Raji (cell line): ENCODE results near the gene CNKSR3.

Experiments
- POLR2A ChIP-seq: IDR thresholded peaks from 2 replicates; pipeline ENCODE4 v1.6.1; 2011; ENCODE audit warnings: low read depth, low read length, control low read depth; ENCODE audit not compliant: insufficient read depth

CNKSR3 gene

DNA sequence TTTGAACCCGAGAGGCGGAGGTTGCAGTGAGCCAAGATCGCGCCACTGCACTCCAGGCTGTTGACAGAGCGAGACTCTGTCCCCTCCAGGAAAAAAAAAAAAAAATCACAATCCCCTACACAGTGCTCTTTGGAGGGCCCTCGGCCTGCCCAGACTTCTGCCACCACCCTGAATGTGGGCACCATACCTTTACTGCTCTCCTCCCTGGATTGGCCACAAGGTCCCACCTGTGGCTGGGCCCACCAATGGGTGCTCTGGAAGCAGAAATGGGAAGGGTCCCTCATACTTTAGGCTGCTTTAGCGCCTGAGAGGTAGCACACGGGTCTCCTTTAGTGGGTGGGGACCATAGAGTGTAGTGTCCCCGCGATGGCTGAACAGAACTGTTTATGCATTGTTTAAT is 103.6 kb downstream of the CNKSR3 start:
- no peak for TF ChIP-seq POLR2A

DNA sequence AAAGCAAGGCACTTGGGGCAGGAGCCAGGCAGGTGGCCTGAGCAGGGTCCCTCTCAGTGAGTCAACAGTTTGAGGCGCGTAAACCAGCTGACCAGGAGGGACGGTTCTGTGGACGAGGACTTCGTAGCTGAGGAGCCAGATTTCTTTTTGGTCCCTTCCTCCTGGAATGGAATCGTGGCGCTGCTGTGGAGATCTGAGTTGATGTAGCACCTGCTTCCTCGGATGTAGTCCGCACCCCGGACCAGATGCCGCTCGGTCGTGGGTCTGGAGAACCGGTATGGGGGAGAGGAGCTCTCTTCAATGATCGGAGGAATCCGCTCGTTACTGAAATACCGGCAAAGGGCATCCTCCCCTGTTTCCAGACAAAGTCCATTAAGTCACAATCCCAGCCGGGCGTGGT is 104.2 kb downstream of the CNKSR3 start:
- no peak for TF ChIP-seq POLR2A

DNA sequence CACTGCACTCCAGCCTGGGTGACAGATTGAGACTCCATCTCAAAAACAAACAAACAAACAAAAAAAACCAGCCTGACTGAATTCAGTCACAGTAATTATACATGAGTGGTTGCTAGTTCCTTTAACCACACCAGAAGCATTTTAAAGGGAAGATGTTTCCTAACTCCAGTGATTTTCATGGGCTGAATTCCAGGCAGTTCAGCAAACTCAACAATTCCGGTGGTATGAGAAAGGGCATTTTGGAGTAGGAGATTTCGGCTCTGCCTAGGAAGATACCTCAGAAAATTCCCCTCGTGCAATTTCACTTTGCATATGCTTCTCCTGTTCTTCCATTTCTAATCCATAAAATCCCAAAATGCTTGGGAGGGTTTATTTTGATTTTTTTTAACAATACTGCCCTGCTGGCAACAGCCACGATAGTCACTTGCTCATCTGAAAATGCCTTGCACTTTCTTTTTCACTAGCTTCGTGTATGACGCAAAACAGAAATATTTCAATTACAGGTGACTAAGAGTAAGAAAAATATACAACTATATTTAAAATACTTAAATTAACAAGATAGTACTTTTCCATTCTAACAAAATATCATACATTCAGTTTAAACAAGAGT is 105.6 kb downstream of the CNKSR3 start:
- no peak for TF ChIP-seq POLR2A

DNA sequence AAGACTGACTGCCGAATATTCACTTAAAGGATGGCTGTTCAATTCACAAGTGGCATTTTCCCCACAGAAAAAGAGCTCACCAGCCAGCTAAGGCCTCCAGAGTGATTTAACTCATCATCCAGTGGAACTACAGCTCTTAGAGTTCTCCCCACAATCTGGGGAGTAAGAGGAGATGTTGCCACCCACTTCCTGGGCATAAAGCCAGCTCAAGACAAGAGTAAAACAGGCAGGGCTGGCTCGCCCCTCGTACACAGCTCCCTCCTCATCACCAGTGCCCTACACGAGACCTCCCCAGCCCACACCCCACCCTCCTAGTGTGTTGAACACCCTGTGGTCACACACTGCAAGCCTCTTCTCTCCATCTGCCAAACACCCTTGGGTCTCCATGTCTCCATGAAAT is 106.7 kb downstream of the CNKSR3 start:
- TF ChIP-seq POLR2A = no peak

DNA sequence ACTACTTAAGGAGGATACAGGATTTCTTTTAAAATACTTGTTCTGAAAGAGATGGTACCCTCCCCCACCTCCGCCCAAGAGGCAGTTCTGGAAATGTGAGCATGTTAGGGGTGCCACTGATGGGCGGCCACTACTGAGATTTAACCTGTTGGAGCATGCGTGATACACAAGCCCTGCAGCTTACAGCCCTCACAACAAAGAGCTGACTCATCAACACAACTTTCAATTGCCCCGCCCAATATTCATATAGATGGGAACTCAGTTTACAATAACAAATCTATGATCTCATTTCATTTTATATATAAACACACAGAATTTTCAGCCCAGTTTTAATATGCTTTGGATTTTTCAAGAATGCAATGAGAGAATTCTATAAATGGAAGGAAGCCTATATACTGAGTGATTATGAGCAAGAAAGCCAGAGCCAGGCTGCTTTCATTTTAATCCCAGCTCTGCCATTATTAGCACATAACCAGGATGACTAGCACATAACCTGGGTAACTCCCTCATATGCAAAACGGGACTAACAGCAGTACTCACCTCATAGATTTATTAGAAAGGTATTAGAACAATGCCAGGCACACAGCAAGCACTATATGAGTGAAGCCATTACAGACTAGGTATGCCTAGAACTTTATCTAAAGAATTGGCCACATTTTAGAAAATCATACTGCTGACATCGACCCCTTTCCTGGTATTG is 108.3 kb downstream of the CNKSR3 start:
- TF ChIP-seq POLR2A = no peak

DNA sequence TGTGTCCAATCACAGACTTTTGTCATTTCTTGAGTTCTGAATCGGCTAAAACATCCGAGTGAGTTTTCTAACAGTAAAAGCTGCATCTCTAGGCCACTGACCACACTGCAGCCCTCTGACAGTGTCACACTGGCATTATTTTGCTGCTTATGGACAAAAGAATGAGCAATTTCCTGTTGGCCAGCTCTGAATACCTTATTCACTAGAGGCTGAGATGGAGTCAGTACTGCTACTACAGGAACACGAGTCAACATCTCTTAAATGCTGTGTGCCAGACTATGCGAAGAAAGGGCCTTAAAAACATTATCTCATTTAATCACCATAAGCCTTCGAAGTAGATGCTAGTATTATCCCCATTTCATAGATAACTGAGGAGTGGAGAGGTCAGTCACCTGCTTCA is 111.4 kb downstream of the CNKSR3 start:
- TF ChIP-seq POLR2A = no peak

DNA sequence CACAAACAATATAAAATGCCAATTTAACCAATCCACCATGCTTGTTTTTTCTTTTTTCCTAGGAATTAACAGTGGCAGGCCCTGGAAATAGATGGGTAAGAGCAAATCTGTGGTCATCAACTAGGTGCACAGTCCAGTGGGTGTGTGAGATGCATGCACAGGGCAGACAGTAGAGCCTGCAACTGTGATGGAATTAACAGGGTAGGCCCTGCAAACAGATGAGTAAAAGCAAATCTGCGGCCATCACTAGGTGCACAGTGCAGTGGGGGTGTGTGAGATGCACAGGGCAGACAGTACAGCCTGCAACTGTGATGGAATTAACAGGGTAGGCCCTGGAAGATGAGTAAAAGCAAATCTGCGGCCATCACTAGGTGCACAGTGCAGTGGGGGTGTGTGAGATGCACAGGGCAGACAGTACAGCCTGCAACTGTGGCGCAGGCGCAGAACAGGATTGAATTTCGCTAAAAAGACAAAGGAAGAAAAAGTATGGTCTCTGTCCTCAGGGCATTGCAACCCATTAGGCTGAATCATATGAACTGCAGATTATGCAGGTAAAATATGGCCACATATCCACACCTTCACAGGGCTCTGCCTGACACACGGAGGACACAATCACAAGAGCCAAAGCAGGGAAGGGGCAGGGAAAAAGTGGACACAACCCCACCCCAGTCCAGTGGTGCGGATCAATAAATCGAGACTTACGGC is 112.8 kb downstream of the CNKSR3 start:
- no peak for TF ChIP-seq POLR2A

DNA sequence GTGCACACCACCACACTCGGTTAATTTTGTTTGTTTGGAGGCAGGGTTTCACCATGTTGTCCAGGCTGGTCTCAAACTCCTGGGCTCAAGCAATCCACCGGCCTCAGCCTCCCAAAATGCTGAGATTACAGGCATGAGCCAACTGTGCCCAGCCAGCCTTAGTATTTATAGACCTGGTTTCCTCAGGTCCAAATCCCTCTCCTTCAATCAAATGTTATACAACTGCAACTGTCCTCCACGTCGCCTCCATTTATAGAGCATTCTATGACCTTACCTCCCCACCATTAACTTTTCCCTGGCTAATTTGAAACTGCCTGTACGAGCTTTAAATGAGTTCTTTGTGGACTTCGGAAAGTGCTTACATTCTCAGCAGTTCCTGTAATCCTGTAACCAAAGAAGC is 114.6 kb downstream of the CNKSR3 start:
- no peak for TF ChIP-seq POLR2A

DNA sequence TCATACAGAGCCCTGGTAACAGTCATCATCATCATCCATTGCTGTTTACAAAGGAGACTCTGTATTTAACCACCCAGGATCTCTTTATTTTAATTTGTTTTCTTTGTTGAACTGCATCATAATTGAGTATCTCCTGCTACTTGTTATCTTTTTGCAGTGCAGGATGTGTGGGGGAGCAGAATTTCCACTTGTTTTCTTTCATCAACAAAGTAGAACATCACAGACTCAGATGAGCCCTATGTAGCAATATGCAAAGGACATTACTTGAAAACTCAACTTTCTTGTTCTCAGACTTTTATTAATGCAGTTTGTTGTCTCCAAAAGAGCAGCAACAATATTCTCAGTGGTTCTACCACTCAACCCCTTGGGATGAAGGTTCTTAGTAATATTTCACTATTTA is 115.2 kb downstream of the CNKSR3 start:
- no peak for TF ChIP-seq POLR2A

DNA sequence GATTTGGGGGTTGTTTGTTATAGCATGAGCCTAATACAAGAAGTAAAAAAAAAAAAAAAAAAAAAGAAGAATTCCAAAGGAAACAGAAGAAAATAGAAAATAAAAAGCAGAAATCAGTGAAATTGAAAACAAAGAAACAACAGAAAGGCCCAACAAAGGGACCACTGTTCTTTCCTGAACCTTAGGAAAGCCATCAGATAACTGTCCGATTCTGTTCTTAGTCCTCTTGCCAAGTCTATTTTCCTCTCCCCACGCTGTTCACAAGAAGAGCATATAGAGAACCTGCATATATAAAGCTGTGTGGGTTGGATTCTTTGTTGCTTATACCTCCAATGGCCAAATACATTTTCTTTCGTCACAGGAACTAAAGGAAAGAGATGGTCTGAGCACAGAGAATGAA is 115.9 kb downstream of the CNKSR3 start:
- TF ChIP-seq POLR2A = no peak

DNA sequence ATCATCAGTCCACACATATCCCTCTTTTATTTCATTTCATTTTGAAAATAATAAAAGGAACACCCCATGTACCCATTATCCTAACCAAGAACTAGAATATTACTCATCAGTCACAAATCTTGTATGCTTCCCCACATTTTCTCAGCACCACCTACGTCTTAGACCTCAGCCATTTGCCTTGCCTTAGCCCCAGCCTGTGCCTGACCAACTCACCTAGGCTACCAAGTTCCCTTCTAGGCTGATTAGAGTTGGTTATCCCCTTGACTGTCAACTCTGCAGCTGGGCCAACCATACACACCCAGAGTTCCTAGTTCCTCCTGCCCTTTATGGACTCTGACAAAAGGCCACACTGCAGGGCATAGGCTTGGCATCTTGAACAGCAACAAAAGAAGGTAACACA is 120.5 kb downstream of the CNKSR3 start:
- TF ChIP-seq POLR2A = no peak

DNA sequence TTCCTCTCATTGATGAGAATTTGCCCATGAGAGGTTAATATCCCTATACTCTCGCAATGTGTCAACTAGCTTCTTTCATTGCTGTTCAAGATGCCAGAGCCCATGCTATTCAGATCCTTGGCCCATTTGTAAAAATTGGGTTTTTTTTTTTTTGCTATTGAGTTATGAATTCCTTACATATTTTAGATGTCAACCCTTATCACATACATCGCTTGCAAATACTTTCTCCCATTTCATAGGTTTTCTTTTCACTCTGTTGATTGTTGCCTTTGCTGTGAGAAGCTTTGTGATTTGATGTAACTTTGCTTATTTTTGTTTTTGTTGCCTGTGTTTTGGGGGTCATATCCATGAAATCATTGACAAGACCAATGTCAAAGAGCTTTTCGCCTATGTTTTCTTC is 121.7 kb downstream of the CNKSR3 start:
- no peak for TF ChIP-seq POLR2A

DNA sequence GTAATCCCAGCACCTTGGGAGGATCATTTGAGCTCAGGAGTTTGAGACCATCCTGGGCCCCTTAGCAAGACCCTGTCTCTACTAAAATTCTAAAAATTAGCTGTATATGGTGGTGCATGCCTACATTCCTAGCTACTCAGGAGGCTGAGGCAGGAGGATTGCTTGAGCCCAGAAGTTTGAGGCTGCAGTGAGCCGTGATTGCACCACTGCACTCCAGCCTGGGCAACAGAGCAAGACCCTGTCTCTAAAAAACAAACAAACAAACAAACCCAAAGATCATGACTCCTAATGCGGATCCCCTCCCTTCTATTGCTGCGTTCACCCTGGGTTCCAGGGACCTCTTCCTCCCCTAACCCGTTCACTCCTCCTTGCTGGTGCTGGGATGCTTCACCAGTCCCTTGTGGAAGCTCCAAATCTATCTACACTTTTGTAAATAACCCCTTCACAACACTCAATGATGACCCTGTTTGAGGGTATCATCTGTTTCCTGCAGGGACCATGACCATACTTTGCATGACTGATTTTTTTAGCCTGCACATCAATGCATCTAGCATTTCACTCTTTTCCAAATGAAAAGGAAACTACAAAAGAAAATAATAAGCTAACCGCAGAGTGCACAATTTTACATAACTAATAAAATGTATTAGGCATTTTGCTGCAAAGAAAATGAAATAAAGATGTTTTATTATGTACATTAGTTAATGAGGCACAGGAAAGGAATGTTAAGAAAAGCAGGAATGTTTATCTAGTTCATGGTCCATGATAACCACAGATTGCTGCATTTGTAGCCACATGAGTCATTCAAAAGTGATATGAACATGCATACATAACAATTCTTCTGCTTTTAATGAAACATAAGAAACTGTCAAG is 123.4 kb downstream of the CNKSR3 start:
- TF ChIP-seq POLR2A = no peak

DNA sequence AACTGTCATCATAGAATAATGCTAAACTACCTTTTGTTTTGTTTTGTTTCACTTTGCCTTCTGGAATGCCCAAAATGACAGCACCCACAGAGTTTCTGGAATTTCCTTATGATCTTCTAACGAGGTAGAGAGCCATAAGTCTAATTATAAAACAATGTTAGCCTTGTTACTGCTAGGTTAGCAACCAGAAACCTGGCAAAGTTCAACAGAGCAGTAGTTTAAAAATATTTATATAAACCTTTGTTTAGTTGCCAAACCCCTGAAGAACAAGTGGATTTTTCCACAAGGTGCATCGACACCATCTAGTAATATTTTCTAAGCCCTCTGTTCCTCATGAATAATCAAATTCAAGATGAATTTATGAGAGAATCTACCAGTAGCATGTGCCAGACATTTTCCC is 126.3 kb downstream of the CNKSR3 start:
- TF ChIP-seq POLR2A = no peak

DNA sequence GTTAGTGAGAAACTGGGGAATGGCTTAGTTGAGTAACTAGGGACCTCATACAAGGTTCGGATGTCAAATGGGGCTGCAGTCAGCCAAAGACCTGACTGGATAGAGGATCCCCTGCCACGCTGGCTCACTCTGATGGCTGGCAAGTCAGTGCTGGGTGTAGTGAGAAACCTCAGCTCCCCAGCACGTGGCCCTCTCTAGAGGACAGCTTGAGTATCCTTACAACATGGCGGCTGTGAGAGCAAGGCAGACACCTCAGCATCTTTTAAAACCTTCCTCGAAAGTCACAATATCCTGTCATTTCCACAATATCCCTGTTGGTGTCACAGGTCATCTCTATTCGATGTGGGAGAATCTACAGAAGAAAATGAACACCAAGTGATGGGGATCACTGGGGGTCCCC is 127.2 kb downstream of the CNKSR3 start:
- no peak for TF ChIP-seq POLR2A
